ENCODE results near the gene PLEKHG2.
A peak's percentile ranks its signal among the peaks of the same experiment; 100 is the strongest.

PLEKHG2 gene

DNA sequence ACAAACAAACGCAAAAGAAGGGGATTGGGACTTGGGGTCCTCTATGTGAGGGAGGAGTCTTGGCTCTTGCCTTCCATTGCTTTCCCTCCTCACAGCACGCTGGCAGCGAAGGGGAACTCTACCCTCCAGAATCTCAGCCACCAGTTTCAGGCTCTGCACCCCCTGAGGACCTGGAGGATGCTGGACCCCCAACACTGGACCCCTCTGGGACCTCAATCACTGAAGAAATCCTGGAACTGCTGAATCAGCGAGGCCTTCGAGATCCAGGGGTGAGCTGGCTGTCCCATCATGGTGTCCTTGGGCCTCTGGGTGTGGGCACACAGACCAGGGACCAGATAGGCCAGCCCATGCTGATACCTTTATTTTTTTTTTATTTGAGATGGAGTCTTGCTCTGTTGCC lies 9.6 kb downstream of the PLEKHG2 start:
- DNase-seq (ENCODE audit: low read depth) = no peak

DNA sequence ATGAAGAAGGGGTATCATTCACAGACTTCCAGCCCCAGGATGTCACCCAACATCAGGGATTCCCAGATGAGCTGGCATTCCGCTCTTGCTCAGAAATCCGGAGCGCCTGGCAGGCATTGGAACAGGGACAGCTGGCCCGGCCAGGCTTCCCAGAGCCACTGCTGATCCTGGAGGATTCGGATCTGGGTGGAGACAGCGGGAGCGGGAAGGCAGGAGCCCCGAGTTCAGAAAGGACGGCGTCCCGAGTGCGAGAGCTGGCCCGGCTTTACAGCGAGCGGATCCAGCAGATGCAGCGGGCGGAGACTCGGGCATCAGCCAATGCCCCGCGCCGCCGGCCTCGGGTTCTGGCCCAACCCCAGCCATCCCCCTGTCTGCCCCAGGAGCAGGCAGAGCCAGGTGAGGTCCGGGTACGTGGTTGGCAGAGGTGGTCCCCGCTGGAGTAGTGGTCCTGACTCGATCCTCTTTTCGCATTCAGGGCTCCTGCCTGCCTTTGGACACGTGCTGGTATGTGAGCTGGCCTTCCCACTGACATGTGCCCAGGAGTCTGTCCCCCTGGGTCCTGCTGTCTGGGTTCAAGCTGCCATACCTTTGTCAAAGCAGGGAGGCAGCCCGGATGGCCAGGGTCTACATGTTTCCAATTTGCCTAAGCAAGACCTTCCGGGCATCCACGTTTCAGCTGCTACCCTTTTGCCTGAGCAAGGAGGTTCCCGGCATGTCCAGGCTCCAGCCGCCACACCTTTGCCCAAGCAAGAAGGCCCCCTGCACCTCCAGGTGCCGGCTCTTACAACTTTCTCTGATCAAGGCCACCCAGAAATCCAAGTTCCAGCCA lies 11.0 kb downstream of the PLEKHG2 start:
- DNase-seq (ENCODE audit: low read depth) = no peak

- DNase-seq (ENCODE audit: low read depth) = no peak
Observed at GRCh38 chr19:39424934-39425333, 12.5 kb downstream of the PLEKHG2 start.

GRCh38 chr19:39425744-39426143 lies 13.3 kb downstream of the PLEKHG2 start:
- no peak for DNase-seq (ENCODE audit: low read depth)

DNA sequence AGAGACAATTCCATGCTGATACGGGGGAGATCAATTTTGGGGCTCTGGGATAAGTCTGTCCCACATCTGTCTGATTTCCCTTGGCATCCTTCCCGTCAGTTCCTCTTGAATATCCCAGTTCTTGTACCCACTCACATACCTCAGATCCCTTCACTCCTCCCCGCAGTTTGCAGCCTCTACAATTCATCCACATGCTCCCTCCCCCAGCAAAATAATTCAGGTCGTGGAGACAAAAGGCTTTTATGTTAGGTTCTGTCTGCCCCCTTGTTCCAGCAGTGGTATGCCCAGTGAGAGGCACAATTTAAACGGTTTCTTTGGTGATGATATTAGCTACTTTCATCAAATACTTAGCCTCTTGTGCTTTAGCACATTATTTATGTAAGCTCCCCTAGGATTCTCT lies 13.7 kb downstream of the PLEKHG2 start:
- no peak for DNase-seq (ENCODE audit: low read depth)

- DNase-seq (ENCODE audit: low read depth) = no peak
Observed at GRCh38 chr19:39427707-39428106, 15.2 kb downstream of the PLEKHG2 start.

DNA sequence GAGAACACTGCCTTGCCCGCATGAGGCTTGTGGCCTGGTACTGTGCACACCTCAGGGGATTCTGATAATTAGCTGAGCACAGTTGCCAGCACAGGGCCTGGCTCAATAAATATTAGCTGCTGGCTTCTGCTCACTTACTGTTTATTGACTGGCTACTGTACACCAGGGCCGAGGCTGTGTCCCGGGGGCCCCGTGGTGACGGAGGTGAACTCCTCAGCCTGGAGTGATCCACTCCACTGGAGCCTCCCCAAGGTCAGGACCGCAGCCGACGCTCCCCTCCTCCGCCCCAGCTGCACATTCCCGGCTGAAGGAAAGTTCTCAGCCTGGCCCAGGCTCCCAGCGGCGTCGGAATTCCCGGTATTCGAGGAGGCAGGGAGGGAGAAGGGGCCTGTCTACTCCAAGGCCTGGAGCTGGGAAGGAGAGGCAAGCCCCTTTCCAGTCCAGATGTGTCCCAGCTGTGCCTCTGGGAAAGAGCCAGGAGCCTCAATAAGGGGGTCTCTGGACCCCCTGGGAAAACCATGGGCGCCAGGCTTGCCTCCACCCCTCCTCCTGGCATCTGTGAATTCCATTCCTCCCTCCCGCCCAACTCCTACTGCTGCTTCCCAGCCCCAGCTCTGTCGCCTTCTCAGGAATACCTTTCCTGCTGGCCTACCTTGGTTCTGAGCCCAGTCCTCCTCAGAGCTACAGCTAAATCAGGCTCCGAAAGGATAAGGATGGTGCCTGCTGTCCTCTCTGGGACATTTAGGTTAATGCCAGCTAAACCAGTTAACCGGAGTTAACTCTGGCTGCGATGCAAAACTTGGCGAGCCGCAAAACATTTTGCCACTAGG lies 16.0 kb downstream of the PLEKHG2 start:
- DNase-seq (ENCODE audit: low read depth) = no peak

- no peak for DNase-seq (ENCODE audit: low read depth)
Observed at GRCh38 chr19:39430675-39431593, 18.5 kb downstream of the PLEKHG2 start.

DNA sequence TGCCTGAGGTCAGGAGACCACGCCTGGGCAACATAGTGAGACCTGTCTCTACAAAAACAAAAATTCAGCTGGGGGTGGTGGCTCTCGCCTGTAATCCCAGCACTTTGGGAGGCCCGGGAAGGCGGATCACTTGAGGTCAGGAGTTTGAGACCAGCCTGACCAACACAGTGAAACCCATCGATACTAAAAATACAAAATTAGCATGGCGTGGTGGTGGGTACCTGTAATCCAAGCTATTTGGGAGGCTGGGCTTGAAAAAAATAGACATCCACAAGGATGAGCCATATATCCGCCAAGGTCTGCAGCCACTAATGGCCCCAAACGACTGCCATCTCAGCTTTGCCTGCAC lies 20.2 kb downstream of the PLEKHG2 start:
- DNase-seq (ENCODE audit: low read depth) = no peak

DNA sequence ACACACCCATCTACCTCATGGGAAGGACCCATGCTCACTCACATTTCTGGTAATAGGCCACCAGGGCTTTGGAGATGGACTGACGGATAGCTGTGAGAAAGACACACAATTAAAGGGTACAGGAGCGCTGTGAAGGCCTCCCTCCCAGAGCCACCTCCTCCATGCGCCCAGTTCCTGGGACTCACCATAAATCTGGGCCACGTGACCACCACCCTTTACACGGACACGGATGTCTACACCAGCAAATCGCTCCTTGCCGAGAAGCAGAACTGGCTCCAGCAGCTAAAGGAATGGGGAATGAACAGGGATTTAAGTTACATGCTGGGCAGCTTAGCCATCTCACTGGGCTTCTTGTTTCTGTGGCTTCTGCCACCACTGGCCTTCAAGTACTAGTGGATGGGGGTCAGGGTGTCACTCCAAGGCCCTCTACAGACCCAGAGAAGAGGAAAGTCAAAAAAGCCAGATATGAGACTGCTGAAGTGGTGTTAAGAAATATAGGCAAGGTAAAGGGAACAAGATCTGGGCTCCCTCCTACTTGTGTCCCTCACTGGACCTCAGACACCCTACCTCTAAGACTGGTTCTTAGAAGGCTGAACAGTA lies 21.1 kb downstream of the PLEKHG2 start:
- no peak for DNase-seq (ENCODE audit: low read depth)

DNA sequence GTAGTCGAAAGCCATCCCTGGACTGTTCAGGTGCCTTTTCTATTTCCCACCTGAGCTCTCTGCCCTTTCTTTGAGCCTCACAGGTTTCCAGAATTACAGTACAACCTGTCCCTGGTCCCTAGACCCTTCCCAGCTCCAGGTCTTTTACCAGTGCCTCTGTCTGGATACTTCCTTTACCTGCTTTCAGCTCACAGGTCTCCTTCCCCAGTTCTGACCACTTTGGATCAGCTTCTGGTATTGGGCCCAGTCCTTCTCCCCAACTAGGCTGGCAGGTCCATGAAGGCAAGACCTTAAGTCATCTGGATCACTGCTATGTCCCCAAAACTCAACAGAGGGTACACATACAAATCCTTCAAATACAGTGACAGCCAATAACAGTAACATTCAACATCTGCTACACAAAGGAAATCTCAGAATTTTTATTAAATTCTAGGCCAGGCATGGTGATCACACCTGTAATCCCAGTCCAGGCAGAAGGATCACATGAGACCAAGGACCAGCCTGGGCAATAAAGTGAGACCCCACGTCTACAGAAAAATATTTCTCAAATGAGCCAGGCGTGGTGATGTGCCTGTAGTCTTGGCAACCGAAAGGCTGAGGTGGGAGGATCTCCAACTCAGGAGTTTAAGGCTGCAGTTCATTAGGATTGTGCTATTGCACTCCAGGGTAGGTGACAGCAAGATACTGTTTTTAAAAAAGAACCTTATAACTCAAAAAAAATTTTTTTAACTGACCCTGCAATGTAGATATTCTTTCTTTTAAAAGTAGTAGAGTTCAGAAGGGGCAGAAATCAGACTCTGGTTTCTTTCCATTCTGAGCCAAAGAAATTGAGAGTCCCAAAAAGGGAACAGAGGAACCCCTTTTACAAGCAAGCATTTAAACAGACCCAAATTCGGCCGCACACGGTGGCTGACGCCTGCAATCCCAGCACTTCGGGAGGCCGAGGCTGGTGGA lies 21.9 kb downstream of the PLEKHG2 start:
- DNase-seq (ENCODE audit: low read depth) = no peak

- peak; percentile 99 for DNase-seq (ENCODE audit: low read depth)
Observed at GRCh38 chr19:39435499-39436349, 23.3 kb downstream of the PLEKHG2 start, which contains the start of gene RPS16. Gene RPS16 (minus strand): TSS chr19:39435949. CDS start chr19:39435895, 54 bp downstream.

GRCh38 chr19:39436350-39436716 lies 23.9 kb downstream of the PLEKHG2 start:
- no peak for DNase-seq (ENCODE audit: low read depth)

- DNase-seq (ENCODE audit: low read depth) = no peak
Observed at GRCh38 chr19:39438270-39438934, 25.9 kb downstream of the PLEKHG2 start.

DNA sequence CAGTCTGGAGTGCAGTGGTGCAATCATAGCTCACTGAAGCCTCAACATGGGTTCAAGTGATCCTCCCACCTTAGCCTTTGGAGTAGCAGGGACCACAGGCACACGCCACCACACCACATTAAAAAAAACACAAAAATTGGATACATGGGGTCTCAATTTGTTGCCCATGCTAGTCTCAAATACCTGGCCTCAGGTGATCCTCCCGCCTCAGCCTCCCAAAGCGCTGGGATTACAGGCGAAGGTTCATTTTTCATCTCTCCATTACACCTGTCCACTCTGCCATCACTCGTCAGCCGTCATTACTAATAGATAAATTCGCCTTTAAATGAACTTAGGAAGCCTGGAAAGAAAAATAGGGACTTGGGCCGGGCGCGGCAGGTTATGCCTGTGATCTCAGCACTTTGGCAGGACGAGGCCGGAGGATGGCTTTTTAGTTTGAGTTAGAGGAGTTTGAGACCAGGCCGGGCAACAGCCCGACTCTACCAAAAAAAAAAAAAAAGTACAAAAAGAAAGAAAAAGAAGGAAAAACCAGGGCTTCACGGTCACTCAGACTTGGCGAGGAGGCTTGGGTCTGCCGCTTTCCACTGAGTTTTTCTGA lies 32.2 kb downstream of the PLEKHG2 start:
- DNase-seq (ENCODE audit: low read depth) = no peak

DNA sequence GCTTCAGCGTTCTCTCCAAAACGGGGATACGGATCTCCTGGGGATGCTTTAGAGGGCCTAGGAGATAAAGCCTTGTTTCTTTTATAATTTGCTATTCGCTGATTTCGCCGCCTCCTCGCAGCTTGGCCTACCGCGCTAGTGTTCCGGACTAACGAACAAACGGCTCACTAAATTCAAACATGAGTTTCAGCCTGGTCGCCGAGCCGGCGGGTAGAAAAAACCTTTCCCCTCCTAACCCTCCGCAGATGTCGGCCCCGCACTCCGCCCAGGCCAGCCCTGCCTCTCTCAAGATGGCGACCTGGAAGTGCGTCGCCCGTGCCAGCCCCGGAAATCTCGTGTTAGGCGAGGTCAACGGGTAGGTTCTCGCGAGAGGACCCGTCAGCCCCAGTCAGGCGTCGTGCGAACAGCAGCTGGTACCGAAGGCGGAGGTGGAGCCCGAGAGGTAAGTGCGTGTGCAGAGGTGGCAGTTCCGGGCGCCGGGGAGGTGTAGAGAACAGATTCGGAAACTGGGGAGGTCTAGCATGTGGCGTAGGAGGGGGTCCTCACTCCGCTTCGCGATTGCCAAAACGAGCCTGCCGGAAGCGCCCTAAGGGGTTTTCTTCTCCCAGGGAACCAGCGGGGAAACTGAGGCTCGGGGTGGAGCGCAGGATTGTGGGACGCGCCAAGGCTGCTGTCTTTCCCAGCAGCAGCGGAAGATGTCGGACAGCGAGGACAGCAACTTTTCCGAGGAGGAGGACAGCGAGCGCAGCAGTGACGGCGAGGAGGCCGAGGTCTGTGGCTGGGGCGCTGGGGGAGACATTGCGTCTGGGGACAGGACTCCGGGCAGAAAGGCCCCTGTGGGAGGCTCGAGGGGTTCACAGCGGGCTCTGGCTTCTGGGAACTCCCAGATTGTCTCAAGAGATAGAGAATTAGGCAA lies 33.0 kb downstream of the PLEKHG2 start, which contains the start of gene SUPT5H:
TSS of gene SUPT5H (plus strand) at position 387 of the 916 bp plus-strand sequence. CDS start at position 696, 309 bp downstream.
- DNase-seq (ENCODE audit: low read depth) = peak; percentile 92

DNA sequence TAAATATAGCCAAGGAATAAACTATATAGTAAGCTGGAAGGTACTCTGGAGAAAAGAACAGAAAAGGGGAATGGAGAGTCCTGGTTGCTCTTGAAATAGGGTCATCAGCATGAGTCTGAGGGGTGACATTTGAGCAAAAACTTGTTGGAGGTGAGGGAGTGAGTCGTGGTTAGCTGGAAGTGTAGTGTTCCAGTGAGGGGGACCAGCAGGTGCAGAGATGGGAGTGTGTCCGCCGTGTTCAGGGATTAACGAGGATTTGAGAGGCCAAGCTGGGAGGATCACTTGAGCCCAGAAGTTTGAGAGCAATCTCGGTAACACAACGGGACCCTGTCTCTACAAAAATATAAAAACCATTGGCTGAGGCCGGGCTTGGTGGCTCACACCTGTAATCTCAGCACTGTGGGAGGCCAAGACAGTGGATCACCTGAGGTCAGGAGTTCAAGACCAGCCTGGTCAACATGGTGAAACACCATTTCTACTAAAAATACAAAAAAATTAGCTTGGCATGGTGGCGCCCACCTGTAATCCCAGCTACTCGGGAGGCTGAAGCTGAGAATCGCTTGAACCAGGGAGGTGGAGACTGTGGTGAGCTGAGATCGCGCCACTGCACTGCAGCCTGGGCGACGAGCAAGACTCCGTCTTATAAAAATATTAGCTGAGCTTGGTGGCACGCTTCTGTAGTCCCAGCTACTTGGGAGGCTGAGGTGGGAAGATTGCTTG lies 34.1 kb downstream of the PLEKHG2 start:
- DNase-seq (ENCODE audit: low read depth) = no peak
